NCI-H2227 treated with DMSO at 0.1 percent for 48 hours (cell line): Measurements from ENCODE around the gene NPR1.
A peak's percentile ranks its signal among the peaks of the same experiment; 100 is the strongest.
"Not testable (repeated sequence)": the region's sequence is repeated elsewhere in the genome, so short reads cannot be mapped to it uniquely, and the experiment has no call there.

Experiments used
- DNase-seq: peaks from one replicate; lab custom pipeline; 2025; lab: John Stamatoyannopoulos, UW

Gene NPR1

GRCh38 chr1:153682730-153683129 is 4.2 kb downstream of the NPR1 start:
- no peak for DNase-seq

DNA sequence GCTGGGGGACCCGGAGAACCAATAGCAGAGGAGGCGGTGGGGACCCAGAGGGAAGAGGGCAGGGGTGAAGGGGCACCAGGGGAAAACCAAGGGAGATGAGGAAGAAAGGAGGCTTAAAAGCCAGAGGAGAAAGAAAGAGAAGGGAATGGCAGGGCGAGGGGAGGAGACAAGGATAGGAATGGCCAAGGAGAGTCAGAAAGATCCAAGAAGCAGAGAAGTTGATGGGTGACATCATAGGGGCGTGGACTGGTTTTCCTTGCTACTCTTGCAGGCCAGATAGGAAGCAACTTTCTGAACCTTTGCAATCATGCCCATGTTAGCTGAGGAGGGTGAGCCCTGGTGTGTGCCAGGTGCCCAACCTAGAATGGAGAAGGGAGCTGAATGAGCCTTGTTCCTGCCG is 5.4 kb downstream of the NPR1 start:
- no peak for DNase-seq

DNA sequence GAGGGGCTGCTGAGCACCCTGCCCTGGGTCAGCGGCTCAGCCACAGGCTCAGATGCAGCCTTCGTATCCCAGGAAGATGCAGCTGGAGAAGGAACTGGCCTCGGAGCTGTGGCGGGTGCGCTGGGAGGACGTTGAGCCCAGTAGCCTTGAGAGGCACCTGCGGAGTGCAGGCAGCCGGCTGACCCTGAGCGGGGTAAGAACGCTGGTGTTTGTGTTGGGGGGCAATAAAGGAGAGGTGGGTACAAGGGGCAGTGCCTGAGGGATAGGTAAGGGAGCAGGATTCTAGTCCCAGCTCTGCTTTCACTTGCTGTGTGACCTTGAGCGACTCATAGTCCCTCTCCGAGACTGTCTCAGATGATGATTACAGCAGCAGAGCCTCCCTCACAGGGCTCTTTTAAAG is 6.4 kb downstream of the NPR1 start:
- DNase-seq: no peak

DNA sequence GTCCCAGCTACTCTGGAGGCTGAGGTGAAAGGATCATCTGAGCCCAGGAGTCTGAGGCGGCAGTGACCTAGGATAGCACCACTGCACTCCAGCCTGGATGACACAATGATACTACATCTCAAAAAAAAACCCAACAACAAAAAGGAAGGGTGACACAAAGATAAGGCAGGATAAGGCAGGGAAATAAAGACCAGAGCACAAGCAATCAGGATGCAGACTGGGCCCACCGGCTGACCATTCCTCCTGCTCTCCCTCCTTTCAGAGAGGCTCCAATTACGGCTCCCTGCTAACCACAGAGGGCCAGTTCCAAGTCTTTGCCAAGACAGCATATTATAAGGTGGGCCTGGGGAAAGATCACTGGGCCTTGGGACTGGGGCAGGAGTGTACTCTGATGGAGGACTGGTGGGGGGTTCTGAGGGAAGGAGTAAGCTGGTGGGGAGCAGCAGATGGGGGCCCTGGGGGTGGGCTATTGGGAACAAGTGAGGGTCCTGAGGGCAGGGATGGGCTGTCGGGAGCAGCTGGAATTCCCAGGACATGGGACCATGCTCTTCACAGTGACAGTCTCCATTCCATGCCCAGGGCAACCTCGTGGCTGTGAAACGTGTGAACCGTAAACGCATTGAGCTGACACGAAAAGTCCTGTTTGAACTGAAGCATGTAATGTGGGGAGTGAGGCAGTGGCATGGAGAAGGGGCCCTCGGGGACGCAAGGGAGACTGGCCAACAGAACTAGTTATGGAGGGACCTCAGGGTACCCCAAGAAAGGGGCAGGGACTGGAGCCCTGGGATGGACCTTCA is 7.3 kb downstream of the NPR1 start:
- no peak for DNase-seq

GRCh38 chr1:153687346-153688125 is 9.0 kb downstream of the NPR1 start:
- no peak for DNase-seq

- DNase-seq: no peak
These were observed 9.8 kb downstream of the NPR1 start for GRCh38 chr1:153688276-153688675.

DNA sequence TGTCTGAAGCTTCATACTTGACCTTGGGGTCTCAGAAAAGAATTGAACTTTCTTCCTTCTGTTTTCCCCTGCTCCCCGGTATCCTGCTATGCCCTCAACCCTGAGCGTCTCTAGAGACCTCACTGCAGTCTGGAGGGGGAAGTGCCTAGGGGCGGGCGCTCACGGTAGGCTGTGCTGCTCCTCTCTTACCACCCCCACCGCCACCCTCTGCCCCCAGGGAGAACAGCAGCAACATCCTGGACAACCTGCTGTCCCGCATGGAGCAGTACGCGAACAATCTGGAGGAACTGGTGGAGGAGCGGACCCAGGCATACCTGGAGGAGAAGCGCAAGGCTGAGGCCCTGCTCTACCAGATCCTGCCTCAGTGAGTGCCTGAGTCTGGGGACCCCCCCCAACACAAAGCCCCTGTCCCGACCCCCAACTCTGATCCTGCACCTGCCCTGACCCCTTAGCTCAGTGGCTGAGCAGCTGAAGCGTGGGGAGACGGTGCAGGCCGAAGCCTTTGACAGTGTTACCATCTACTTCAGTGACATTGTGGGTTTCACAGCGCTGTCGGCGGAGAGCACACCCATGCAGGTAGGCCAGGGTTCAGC is 10.3 kb downstream of the NPR1 start:
- DNase-seq: no peak

DNA sequence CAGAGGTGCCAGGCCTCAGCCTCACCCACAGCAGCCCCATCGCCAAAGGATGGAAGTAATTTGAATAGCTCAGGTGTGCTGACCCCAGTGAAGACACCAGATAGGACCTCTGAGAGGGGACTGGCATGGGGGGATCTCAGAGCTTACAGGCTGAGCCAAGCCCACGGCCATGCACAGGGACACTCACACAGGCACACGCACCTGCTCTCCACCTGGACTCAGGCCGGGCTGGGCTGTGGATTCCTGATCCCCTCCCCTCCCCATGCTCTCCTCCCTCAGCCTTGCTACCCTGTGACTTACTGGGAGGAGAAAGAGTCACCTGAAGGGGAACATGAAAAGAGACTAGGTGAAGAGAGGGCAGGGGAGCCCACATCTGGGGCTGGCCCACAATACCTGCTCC is 15.0 kb downstream of the NPR1 start:
- no peak for DNase-seq

GRCh38 chr1:153696741-153697140 is 18.3 kb downstream of the NPR1 start:
- no peak for DNase-seq

- DNase-seq: no peak
These were observed 18.9 kb downstream of the NPR1 start for GRCh38 chr1:153697191-153698019.

DNA sequence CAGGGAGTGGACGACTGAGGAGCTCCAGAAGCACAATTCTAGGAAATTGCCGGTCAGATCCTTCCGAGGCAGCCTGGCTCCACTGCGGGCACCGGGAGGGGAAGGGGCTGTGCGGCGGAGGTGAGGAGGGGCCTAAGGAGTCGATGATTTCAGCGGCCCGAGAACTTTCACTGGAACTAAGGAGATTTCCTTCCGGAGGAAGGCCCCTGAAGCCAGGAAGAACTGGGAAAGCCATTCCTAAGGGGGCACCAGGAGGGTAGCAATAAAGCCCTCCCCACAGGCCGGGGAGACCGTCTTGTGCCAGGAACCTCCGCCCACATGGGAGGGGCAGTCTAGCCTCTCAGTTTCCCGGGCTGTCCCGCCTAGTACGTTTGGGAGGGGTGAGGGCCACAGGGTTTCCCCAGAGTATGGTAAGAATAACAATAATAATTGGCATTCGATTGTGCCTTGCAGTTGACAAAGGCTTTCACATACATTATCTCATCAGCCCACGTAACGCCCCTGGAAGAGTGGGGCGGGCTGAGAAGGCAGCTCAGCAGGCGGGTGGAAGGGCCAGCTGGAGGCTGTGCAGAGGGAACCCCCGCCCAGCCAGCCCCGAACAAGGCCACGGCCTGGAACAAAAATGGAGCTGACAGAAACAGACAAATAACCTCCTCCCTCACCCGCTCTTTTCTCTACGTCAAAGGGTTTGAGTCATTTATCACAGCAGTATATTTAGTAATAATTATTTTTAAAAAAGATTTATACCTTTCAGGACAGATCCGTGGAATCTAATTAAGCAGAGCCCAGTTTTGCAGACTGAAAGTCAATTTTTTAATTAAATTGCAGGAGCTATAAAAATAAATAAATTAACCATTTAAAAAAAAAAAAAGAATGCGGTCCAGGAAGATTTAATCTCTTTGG is 19.8 kb downstream of the NPR1 start:
- peak; percentile 69 for DNase-seq

GRCh38 chr1:153698923-153699714 is 20.6 kb downstream of the NPR1 start:
- no peak for DNase-seq

- no peak for DNase-seq
These were observed 21.3 kb downstream of the NPR1 start for GRCh38 chr1:153699768-153700167.

DNA sequence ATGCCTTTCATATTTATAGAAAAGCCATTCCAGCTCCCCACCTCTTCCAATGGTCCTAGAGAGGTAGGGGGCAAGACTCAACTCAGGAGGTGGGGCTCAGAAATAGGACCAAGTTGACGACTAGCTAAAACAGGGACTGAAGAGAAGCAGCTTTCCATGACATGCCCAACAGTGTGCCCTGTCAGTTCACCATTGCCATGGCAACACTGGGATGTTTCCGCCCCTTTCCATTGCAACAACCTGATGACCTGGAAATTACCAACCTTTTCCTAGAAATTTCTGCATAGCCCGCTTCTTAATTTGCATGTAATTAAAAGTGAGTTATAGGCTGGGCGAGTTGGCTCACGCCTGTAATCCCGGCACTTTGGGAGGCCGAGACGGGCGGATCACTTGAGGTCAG is 27.0 kb downstream of the NPR1 start:
- no peak for DNase-seq

DNA sequence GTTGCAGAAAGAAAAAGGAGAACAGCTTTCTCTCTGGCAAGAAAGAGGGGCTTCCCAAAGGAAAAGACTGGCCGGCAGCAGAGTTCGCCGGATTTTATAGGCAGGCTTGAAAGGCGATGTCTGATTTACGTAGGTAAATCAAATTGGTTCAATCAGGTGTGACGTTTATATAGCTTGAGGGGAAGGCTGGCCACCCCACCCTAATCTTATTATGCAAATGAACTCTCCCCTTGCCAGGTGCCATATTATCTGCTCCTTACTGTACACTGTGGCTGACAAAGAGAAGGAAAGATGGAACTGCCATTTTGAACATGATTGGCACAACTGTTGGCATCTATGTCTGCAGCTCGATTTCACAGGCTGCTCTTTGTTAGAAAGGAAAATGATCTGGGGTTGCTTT is 32.5 kb downstream of the NPR1 start:
- no peak for DNase-seq

DNA sequence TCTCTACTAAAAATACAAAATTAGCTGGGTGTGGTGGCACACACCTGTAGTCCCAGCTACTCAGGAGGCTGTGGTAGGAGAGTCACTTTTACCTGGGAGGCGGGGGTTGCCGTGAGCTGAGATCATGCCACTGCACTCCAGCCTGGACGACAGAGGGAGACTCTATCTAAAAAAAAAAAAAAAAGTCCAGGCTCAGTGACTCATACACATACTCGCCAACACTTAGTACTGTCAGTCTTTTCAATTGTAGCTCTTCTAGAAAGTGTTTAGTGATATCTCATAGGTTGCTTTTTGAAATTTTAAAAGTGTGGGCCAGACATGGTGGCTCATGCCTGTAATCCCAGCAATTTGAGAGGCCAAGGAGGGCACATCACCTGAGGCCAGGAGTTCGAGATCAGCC is 37.7 kb downstream of the NPR1 start:
- not testable (repeated sequence) for DNase-seq

GRCh38 chr1:153717330-153717729 is 38.8 kb downstream of the NPR1 start:
- no peak for DNase-seq

DNA sequence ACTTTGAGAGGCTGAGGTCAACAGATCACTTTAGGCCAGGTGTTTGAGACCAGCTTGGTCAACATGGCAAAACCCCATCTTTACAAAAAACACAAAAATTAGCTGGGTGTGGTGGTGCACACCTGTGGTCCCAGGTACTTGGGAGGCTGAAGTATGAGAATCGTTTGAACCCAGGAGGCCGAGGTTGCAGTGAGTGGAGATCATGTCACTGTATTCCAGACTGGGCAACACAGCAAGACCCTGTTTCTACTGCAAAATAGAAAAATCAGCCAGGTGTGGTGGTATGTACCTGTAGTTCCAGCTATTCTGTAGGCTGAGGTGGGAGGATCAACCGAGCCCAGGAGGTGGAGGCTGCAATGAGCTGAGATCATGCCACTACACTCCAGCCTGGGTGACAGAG is 45.2 kb downstream of the NPR1 start:
- no peak for DNase-seq

DNA sequence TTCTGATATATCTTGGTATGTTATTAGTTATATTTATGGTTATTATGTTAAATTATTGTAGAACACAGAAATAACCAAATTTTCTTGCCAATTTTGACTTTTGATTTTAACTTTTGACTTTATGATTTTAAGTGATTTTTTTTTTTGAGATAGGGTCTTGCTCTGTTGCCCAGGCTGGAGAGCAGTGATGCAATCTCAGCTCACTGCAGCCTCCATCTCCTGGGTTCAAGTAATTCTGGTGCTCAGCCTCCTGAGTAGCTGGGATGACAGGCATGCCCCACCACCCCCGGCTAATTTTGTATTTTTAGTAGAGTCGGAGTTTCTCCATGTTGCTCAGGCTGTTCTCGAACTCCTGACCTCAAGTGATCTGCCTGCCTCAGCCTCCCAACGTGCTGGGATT is 46.1 kb downstream of the NPR1 start:
- not testable (repeated sequence) for DNase-seq
